ENCODE results near the gene CMC2. TPM values are rescaled to one million over a fixed set of nuclear protein-coding genes. Genes with fewer than 3 reads are reported as not detected.

CMC2 gene
- total and polyA plus RNA-seq, 2 donors from 2014 or later, result 33.4 to 146 TPM

DNA sequence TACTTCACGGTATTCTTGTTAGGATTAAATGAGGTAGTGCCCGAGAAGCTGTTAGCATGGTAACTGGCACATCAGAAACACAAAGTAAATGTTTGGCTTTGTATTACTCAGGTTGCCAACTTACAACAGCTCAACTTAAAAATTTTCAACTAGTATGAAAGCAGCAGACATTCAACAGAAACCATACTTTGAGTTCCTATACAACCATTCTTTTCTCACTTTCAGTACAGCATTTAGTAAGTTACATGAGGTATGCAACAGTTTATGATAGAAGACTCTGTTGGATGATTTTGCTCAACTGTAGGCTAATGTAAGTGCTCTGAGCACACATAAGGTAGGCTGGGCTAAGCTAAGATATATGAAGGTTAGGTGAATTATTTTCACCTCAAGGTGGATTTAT, 8.0 kb upstream of the CMC2 start:
- H3K4me1 ChIP-seq (ENCODE audit: control insufficient read depth in 2 of 3, insufficient read depth in 2 of 3, low read depth in 1 of 3, low read length in 3 of 3), result no peaks in the 10 kb centered on the region
- intact Hi-C loops (cut with DNase I), result no loop called here
- no peak overlapping the region for H3K27ac ChIP-seq (ENCODE audit: low read depth in 2 of 2, low read length in 2 of 2)
- TF ChIP-seq, protein P1, sequence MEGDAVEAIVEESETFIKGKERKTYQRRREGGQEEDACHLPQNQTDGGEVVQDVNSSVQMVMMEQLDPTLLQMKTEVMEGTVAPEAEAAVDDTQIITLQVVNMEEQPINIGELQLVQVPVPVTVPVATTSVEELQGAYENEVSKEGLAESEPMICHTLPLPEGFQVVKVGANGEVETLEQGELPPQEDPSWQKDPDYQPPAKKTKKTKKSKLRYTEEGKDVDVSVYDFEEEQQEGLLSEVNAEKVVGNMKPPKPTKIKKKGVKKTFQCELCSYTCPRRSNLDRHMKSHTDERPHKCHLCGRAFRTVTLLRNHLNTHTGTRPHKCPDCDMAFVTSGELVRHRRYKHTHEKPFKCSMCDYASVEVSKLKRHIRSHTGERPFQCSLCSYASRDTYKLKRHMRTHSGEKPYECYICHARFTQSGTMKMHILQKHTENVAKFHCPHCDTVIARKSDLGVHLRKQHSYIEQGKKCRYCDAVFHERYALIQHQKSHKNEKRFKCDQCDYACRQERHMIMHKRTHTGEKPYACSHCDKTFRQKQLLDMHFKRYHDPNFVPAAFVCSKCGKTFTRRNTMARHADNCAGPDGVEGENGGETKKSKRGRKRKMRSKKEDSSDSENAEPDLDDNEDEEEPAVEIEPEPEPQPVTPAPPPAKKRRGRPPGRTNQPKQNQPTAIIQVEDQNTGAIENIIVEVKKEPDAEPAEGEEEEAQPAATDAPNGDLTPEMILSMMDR (IDR thresholded peaks at IDR 0.05; ENCODE audit: borderline replicate concordance, extremely low read depth, insufficient read depth), result no peak
- no peaks in the 10 kb centered on the region for H3K27me3 ChIP-seq (ENCODE audit: control insufficient read depth, insufficient read depth, low read length)
- H3K9me3 ChIP-seq (ENCODE audit: control insufficient read depth in 2 of 3, insufficient read depth in 1 of 3, low read length in 3 of 3), result no peaks in the 10 kb centered on the region
- H3K9ac ChIP-seq (ENCODE audit: low read length in 3 of 3), result no peak overlapping the region
- H3K4me3 ChIP-seq (ENCODE audit: low read length in 3 of 3), result no peak overlapping the region
- peaks cover 0 to 10% (median 4%) of the 10 kb centered on the region in 3 donors for H3K36me3 ChIP-seq (ENCODE audit: control insufficient read depth in 2 of 3, insufficient read depth in 3 of 3, low read length in 3 of 3)
- FAIRE-seq (no peak), DNase-seq (no peak)

DNA sequence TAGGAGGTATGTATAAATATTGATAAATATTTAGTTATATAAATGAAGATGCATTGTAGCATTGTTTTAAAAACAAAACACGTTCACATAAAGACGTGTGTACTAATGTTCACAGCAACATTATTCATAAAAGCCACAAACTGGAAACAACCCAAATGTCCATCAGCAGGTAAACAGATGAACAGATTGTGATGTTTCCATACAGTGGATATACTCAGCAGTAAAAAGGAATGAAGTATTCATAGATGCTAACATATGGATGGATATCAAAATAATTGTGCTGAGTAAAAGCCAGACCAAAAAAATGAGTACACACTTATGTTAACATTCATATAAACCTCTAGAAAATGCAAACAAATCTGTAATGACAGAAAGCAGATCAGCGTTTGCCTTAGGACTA, 6.3 kb upstream of the CMC2 start:
- Histone ChIP-seq H3K9ac (ENCODE audit: low read length in 3 of 3) (no peak overlapping the region), H3K4me1 (ENCODE audit: control insufficient read depth in 2 of 3, insufficient read depth in 2 of 3, low read depth in 1 of 3, low read length in 3 of 3) (peaks cover 0 to 2% (median 0%) of the 10 kb centered on the region in 3 donors), H3K36me3 (ENCODE audit: control insufficient read depth in 2 of 3, insufficient read depth in 3 of 3, low read length in 3 of 3) (peaks cover 0 to 10% (median 4%) of the 10 kb centered on the region in 3 donors), H3K9me3 (ENCODE audit: control insufficient read depth in 2 of 3, insufficient read depth in 1 of 3, low read length in 3 of 3) (no peaks in the 10 kb centered on the region), H3K27ac (ENCODE audit: low read depth in 2 of 2, low read length in 2 of 2) (no peak overlapping the region), H3K4me3 (ENCODE audit: low read length in 3 of 3) (no peak overlapping the region), H3K27me3 (ENCODE audit: control insufficient read depth, insufficient read depth, low read length) (no peaks in the 10 kb centered on the region)
- FAIRE-seq (no peak), DNase-seq (no peak)
- intact Hi-C loops (cut with DNase I), result no loop called here
- TF ChIP-seq, protein P1 (IDR thresholded peaks at IDR 0.05; ENCODE audit: borderline replicate concordance, extremely low read depth, insufficient read depth), result no peak

DNA sequence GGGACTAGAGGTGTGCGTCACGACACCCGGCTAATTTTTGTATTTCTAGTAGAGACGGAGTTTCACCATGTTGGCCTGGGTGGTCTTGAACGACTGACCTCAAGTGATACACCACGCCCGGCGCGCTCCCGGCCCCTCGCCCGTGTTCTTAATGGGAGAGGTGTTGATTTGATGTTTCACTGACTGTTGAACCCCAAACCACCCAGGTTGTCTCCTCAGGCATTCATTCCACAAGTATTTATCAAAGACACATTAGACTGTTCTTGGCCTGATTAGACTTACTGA, 1.8 kb upstream of the CMC2 start:
- Histone ChIP-seq H3K4me1 (ENCODE audit: control insufficient read depth in 2 of 3, insufficient read depth in 2 of 3, low read depth in 1 of 3, low read length in 3 of 3) (peaks cover 0 to 13% (median 0%) of the 10 kb centered on the region in 3 donors), H3K36me3 (ENCODE audit: control insufficient read depth in 2 of 3, insufficient read depth in 3 of 3, low read length in 3 of 3) (peaks cover 0 to 2% (median 0%) of the 10 kb centered on the region in 3 donors), H3K9me3 (ENCODE audit: control insufficient read depth in 2 of 3, insufficient read depth in 1 of 3, low read length in 3 of 3) (no peaks in the 10 kb centered on the region), H3K4me3 (ENCODE audit: low read length in 3 of 3) (peak overlapping the region; percentile 89 to 99 (median 92)), H3K9ac (ENCODE audit: low read length in 3 of 3) (peak overlapping the region in 2 of 3 donors; percentile 88 to 99), H3K27me3 (ENCODE audit: control insufficient read depth, insufficient read depth, low read length) (no peaks in the 10 kb centered on the region), H3K27ac (ENCODE audit: low read depth in 2 of 2, low read length in 2 of 2) (no peak overlapping the region)
- TF ChIP-seq, protein P1 (IDR thresholded peaks at IDR 0.05; ENCODE audit: borderline replicate concordance, extremely low read depth, insufficient read depth), result no peak
- FAIRE-seq (no peak), DNase-seq (no peak)
- intact Hi-C loops (cut with DNase I), result no loop called here

DNA sequence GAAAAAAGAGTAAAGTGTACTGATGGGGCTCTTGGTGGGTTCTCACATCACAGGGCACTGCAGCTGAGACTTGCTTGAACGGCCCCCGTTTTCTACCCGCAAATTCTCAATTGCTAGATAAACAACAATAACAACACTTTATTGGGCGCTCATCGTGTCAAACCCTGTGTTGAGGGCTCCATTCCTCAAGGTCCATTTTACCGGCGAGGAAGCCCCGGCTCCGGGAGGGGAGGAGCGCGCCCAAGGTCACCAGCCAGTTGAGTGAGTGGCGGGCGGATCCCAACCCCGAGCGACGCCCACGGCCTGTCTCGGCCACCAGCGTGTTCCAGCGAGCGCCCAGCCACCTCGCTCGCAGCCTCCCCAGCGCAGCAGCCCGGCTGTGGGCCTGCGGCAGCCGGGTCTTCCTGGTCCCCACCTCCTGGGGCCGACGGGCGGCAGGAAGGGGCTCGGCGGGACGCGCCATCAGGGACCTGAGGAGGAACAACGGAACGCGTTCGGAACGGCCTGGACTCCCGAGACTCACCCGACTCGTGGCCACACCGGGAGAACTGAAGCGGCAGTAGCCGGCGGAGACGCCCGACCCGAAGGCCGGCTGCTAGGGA, 373 bp downstream of the CMC2 start:
- peak overlapping the region; percentile 85 to 99 (median 90) for H3K9ac ChIP-seq (ENCODE audit: low read length in 3 of 3)
- no peaks in the 10 kb centered on the region for H3K9me3 ChIP-seq (ENCODE audit: control insufficient read depth in 2 of 3, insufficient read depth in 1 of 3, low read length in 3 of 3)
- H3K4me1 ChIP-seq (ENCODE audit: control insufficient read depth in 2 of 3, insufficient read depth in 2 of 3, low read depth in 1 of 3, low read length in 3 of 3), result peaks cover 0 to 13% (median 2%) of the 10 kb centered on the region in 3 donors
- H3K36me3 ChIP-seq (ENCODE audit: control insufficient read depth in 2 of 3, insufficient read depth in 3 of 3, low read length in 3 of 3), result no peaks in the 10 kb centered on the region
- intact Hi-C loops (cut with DNase I), result no loop called here
- H3K27me3 ChIP-seq (ENCODE audit: control insufficient read depth, insufficient read depth, low read length), result no peaks in the 10 kb centered on the region
- H3K27ac ChIP-seq (ENCODE audit: low read depth in 2 of 2, low read length in 2 of 2), result peak overlapping the region; percentile 100
- peak in 3 of 5 donors; percentile 65 to 93 (median 82) for DNase-seq
- H3K4me3 ChIP-seq (ENCODE audit: low read length in 3 of 3), result peak overlapping the region; percentile 89 to 99 (median 92)
- TF ChIP-seq, protein P1 (IDR thresholded peaks at IDR 0.05; ENCODE audit: borderline replicate concordance, extremely low read depth, insufficient read depth), result no peak
- no peak for FAIRE-seq

All from kidney (tissue), 14 donors.